Smooth muscle cell (in vitro differentiated cells): ENCODE data around the gene RSPH9. TPM values are rescaled to one million over a fixed set of nuclear protein-coding genes. Genes with fewer than 3 reads are reported as not detected.

ENCODE experiments used
- DNase-seq: peaks from one replicate; lab custom pipeline; 2025; ENCODE audit not compliant: unreplicated experiment; lab: John Stamatoyannopoulos, UW
- H2AFZ ChIP-seq: fragments of 200-600 bp; sonication (generic); 2 replicates; pipeline ENCODE4 v1.6.0; 2016; ENCODE audit warnings: antibody characterized with exemption, low read depth, mild to moderate bottlenecking
- H3F3A ChIP-seq: fragments of 200-600 bp; sonication (generic); 2 replicates; pipeline ENCODE4 v1.6.0; 2017; ENCODE audit warnings: antibody characterized with exemption, low read depth
- H3K27ac ChIP-seq: fragments of 200-600 bp; sonication (generic); 2 replicates; pipeline ENCODE4 v1.5.1; 2016; ENCODE audit warnings: low read depth, mild to moderate bottlenecking
- H3K27me3 ChIP-seq: fragments of 200-600 bp; sonication (generic); 2 replicates; pipeline ENCODE4 v1.6.1; 2016; ENCODE audit warnings: low read depth, mild to moderate bottlenecking
- H3K36me3 ChIP-seq: fragments of 200-600 bp; sonication (generic); 2 replicates; pipeline ENCODE4 v1.5.1; 2016; ENCODE audit warnings: low read depth
- H3K4me1 ChIP-seq: fragments of 200-600 bp; sonication (generic); 2 replicates; pipeline ENCODE4 v1.5.1; 2016; ENCODE audit warnings: low read depth
- H3K4me2 ChIP-seq: fragments of 200-600 bp; sonication (generic); 2 replicates; pipeline ENCODE4 v1.6.0; 2016; ENCODE audit warnings: mild to moderate bottlenecking
- H3K4me3 ChIP-seq: fragments of 200-600 bp; sonication (generic); 2 replicates; pipeline ENCODE4 v1.5.1; 2016; ENCODE audit warnings: mild to moderate bottlenecking
- H3K79me2 ChIP-seq: fragments of 200-600 bp; sonication (generic); 2 replicates; pipeline ENCODE4 v1.6.0; 2016; ENCODE audit warnings: low read depth, mild to moderate bottlenecking
- H3K9ac ChIP-seq: fragments of 200-600 bp; sonication (generic); 2 replicates; pipeline ENCODE4 v1.6.0; 2016; ENCODE audit warnings: low read depth
- H3K9me3 ChIP-seq: fragments of 200-600 bp; sonication (generic); replicated peaks from 2 replicates; pipeline ENCODE4 v1.5.1; 2016; ENCODE audit warnings: low read depth
- H4K20me1 ChIP-seq: fragments of 200-600 bp; sonication (generic); 2 replicates; pipeline ENCODE4 v1.6.0; 2016; ENCODE audit warnings: low read depth
- CTCF ChIP-seq: fragments of 200-600 bp; sonication (generic); IDR thresholded peaks from 2 replicates; pipeline ENCODE4 v1.5.1; 2017; ENCODE audit warnings: borderline replicate concordance, mild to moderate bottlenecking, antibody characterized with exemption; ENCODE audit not compliant: insufficient read depth, poor library complexity, severe bottlenecking
- WGBS: methylation state at CpG from one replicate; pipeline ENCODE4 v1.1.7; 2016; ENCODE audit warnings: low lambda C conversion rate; 5-methylcytosine and 5-hydroxymethylcytosine counted together
- polyA plus RNA-seq: library from polyadenylated mRNA; unstranded; fragments of >200 nt; fragmentation: Nextera tagmentation; extraction: Ambion mirVana; gene quantifications from 2 replicates; pipeline ENCODE4 v1.2.1, GENCODE V29; 2016
- total RNA-seq: library from RNA; depleted of rRNA; stranded (reverse); fragments of >200 nt; gene quantifications from 2 replicates; pipeline ENCODE4 v1.2.3, GENCODE V29; 2014

RSPH9 gene
- total and polyA plus RNA-seq, 2 experiments from 2014 or later, result 1.9 to 2.5 TPM

- H3K27ac ChIP-seq, result no peak overlapping the region
- no peaks in the 10 kb centered on the region for H3K36me3 ChIP-seq
- no peaks in the 10 kb centered on the region for H4K20me1 ChIP-seq
- WGBS, result 79% methylated on average over 13 of the region's 13 CpGs
- no peaks in the 10 kb centered on the region for H3K9me3 ChIP-seq
- peaks cover 29% of the 10 kb centered on the region for H3K4me1 ChIP-seq
- no peak overlapping the region for H3K9ac ChIP-seq
- H3K4me2 ChIP-seq, result no peak overlapping the region
- H3K27me3 ChIP-seq, result no peaks in the 10 kb centered on the region
- no peak for DNase-seq
- no peaks in the 10 kb centered on the region for H3K79me2 ChIP-seq
- no peak overlapping the region for H2AFZ ChIP-seq
- H3F3A ChIP-seq, result peaks cover 19% of the 10 kb centered on the region
- no peak for TF ChIP-seq CTCF
- H3K4me3 ChIP-seq, result no peak overlapping the region
These were observed 21.5 kb downstream of the RSPH9 start for GRCh38 chr6:43666196-43666920.

- Histone ChIP-seq H3K79me2 (no peaks in the 10 kb centered on the region), H3K36me3 (no peaks in the 10 kb centered on the region), H3K27me3 (no peaks in the 10 kb centered on the region), H3K4me1 (peaks cover 29% of the 10 kb centered on the region), H3K9ac (no peak overlapping the region), H2AFZ (no peak overlapping the region), H4K20me1 (no peaks in the 10 kb centered on the region), H3K4me3 (peak overlapping the region; percentile 22), H3K4me2 (peak overlapping the region; percentile 73), H3F3A (peaks cover 19% of the 10 kb centered on the region), H3K9me3 (no peaks in the 10 kb centered on the region), H3K27ac (peak overlapping the region; percentile 25)
- DNase-seq, result peak; percentile 59
- 14% methylated on average over 16 of the region's 16 CpGs for WGBS
- peak; percentile 87 for TF ChIP-seq CTCF
These were observed 22.7 kb downstream of the RSPH9 start for GRCh38 chr6:43667245-43668150.

- 17% methylated on average over 17 of the region's 17 CpGs for WGBS
- Histone ChIP-seq H3K36me3 (no peaks in the 10 kb centered on the region), H3F3A (peaks cover 19% of the 10 kb centered on the region), H3K9ac (no peak overlapping the region), H3K27me3 (no peaks in the 10 kb centered on the region), H3K79me2 (no peaks in the 10 kb centered on the region), H3K4me3 (no peak overlapping the region), H3K4me1 (peaks cover 29% of the 10 kb centered on the region), H2AFZ (no peak overlapping the region), H3K27ac (peak overlapping the region; percentile 34), H3K4me2 (peak overlapping the region; percentile 73), H4K20me1 (no peaks in the 10 kb centered on the region), H3K9me3 (no peaks in the 10 kb centered on the region)
- DNase-seq, result peak; percentile 16
- peak; percentile 45 for TF ChIP-seq CTCF
These were observed 23.6 kb downstream of the RSPH9 start for GRCh38 chr6:43668151-43669028.
